ENCODE results near the gene NCAM1. TPM values are rescaled to one million over a fixed set of nuclear protein-coding genes. Genes with fewer than 3 reads are reported as not detected.

NCAM1 gene
- total RNA-seq, 3 donors from 2014 or later: 6.3 to 97.0 (median 9.3) TPM

DNA sequence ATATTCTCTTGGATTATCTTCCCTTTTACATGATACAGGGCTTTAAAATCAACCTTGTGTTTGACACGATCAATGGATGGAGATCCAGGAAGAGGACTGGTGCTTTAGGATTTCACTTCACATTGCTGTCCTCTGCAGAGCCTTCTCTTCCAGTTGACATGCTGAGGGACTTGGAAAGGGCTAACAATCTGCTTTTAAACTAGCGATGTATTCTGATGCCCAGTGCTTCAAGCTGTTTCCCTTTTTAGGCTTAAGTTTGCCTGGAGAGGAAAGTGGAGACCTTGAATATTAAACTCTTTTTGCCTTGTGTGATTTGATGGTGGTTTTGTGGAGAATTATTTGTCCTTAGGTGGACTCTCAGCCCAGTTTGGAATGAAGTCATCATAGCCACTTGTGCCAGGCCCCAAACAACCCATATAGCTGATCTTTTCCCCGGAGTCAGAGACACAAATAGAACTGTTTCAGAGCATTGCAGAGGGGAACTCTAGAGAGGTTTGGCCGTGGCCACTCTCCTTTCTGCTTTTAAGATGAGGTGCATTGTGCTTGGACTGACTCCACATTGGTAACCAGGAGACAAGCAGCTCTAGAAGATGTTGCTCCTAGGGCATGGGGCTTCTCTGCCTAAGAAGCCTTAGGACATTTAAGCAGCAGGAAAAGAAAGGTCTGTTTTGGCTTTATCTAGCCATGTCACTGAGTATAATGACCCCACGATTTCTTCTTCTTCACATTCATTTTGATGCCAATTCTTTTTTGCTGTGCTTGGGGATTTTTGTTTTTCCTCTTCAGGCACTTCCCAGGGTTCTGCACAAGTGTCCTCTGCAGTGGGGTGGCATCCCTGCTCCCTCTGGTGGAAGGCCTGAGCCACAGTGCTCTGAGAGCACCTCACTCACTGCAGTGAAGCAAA is 152.8 kb downstream of the NCAM1 start:
- DNase-seq: peak in 2 of 3 donors; percentile 38 to 39
- Histone ChIP-seq H3K4me3 (no peak overlapping the region), H3K36me3 (ENCODE audit: low read depth) (no peaks in the 10 kb centered on the region), H3K9me3 (no peaks in the 10 kb centered on the region), H3K4me1 (ENCODE audit: low read depth) (no peaks in the 10 kb centered on the region)
- TF ChIP-seq, protein P1, sequence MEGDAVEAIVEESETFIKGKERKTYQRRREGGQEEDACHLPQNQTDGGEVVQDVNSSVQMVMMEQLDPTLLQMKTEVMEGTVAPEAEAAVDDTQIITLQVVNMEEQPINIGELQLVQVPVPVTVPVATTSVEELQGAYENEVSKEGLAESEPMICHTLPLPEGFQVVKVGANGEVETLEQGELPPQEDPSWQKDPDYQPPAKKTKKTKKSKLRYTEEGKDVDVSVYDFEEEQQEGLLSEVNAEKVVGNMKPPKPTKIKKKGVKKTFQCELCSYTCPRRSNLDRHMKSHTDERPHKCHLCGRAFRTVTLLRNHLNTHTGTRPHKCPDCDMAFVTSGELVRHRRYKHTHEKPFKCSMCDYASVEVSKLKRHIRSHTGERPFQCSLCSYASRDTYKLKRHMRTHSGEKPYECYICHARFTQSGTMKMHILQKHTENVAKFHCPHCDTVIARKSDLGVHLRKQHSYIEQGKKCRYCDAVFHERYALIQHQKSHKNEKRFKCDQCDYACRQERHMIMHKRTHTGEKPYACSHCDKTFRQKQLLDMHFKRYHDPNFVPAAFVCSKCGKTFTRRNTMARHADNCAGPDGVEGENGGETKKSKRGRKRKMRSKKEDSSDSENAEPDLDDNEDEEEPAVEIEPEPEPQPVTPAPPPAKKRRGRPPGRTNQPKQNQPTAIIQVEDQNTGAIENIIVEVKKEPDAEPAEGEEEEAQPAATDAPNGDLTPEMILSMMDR (IDR thresholded peaks at IDR 0.05): no peak
- intact Hi-C loops (cut with DNase I, micrococcal nuclease): no loop called here
- ATAC-seq: peak; percentile 65

DNA sequence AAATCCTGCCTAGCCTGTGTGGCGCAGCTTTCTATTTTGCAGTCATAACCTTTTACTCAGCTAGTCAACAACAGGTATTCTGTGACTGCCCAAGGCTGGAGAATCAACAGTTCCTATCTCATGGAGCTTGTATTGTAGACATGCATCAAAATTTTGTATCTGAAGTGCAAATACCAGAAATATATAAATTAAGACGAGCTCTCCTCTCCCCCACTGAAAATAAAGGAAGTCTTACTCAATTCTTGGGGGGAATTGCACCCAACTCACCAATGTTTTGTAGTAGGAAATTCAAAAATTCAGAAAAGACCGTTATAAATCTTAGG is 153.4 kb downstream of the NCAM1 start:
- ATAC-seq: no peak

DNA sequence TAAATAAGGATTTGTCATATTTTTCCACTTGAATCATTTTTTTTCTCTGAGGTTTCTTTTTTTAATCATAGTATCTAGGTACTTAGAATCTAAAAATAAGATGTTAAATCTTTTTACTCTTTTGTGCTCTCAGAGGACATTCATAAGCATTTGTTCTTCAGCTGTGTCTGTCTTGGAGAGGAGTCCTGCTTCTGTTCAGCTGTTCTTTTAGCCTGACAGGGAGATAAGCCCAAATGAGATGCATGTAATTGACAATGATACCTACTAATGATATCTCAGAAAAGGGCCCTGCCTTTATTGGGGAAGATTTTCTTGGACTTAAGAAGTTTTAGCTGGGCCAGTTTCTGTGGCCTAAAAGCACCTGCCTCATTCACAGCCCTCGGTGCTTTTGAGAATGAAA is 156.9 kb downstream of the NCAM1 start:
- DNase-seq: no peak
- Histone ChIP-seq H3K4me3 (no peak overlapping the region), H3K4me1 (ENCODE audit: low read depth) (no peaks in the 10 kb centered on the region), H3K9me3 (no peaks in the 10 kb centered on the region), H3K36me3 (ENCODE audit: low read depth) (no peaks in the 10 kb centered on the region)
- TF ChIP-seq, protein P1 (IDR thresholded peaks at IDR 0.05): no peak
- no peak for ATAC-seq
- intact Hi-C loops (cut with DNase I, micrococcal nuclease): no loop called here

More for the DNA sequence above, 153.4 kb downstream of the NCAM1 start:
- Histone ChIP-seq H3K4me1 (ENCODE audit: low read depth) (no peaks in the 10 kb centered on the region), H3K9me3 (no peaks in the 10 kb centered on the region), H3K4me3 (no peak overlapping the region), H3K36me3 (ENCODE audit: low read depth) (no peaks in the 10 kb centered on the region)
- TF ChIP-seq, protein P1 (IDR thresholded peaks at IDR 0.05): no peak
- intact Hi-C loops (cut with DNase I, micrococcal nuclease): no loop called here
- DNase-seq: no peak

DNA sequence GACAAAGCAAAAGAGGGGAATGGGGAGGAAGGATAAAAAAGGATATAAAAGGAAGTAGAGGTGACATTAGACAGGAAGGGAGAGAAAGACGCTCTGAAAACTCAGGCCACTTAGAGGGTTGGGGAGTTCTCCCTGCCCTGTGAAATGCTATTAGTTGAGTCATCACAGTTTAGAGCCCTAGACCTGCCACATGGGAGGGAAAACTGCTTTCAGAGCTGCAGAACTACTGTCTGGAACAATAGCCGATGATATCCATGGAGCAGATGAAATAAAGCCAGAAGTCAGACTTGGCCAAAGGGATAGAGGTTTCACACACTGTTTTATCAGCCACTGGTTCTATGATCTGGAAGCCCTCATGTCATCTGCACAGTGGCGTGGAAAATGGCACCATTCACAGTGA is 157.9 kb downstream of the NCAM1 start:
- H3K4me3 ChIP-seq: no peak overlapping the region
- no peak for DNase-seq
- H3K4me1 ChIP-seq (ENCODE audit: low read depth): no peaks in the 10 kb centered on the region
- intact Hi-C loops (cut with DNase I, micrococcal nuclease): no loop called here
- no peaks in the 10 kb centered on the region for H3K36me3 ChIP-seq (ENCODE audit: low read depth)
- TF ChIP-seq, protein P1 (IDR thresholded peaks at IDR 0.05): no peak
- ATAC-seq: no peak
- no peaks in the 10 kb centered on the region for H3K9me3 ChIP-seq

DNA sequence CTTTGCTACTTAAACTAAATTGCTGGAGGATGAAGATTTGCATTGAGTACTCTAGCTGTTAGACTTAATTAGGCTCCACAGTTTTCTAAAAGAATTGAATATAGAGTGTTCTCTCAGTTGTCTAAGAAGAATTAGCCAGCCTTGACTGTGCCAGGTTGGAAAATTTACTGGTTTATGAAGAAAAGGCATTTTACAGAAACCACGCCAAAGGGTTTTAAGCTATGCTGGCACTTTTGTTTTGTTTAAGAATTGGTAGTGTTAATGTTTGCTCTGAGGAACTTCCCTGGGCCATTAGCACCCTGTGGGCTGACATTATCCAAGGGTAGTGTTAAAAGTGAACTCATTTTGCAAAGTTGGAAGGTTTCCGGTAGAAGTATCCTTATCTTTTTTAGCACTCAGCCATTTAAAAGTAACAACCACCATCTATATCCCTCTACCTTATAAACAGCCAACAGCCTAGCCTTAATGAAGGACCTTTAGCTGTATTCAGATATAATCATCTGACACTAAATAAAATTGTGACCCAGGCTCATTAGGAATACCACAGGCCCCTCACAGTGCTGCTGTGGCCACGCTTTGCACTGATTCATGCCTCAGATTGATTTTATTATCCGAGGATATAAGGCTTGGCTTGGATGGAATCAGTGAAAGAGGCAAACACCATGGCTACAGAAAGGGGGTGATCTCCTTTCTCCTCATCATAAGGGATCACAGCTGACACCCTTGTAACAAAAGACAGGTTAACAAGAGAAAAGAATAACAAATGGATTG is 158.9 kb downstream of the NCAM1 start:
- H3K9me3 ChIP-seq: no peaks in the 10 kb centered on the region
- H3K4me1 ChIP-seq (ENCODE audit: low read depth): no peaks in the 10 kb centered on the region
- no peak for ATAC-seq
- TF ChIP-seq, protein P1 (IDR thresholded peaks at IDR 0.05): no peak
- no peak for DNase-seq
- no peak overlapping the region for H3K4me3 ChIP-seq
- intact Hi-C loops (cut with DNase I, micrococcal nuclease): no loop called here
- no peaks in the 10 kb centered on the region for H3K36me3 ChIP-seq (ENCODE audit: low read depth)

All from mucosa of descending colon (tissue), 3 donors.